Mucosa of rectum (tissue), 2 donors: ENCODE measurements around the gene SIT1.

ENCODE experiments used
- H3K27ac ChIP-seq, 2 donors: one replicate each; pipeline ENCODE4 v1.7.0; 2013; ENCODE audit warnings: inconsistent platforms in 2 of 2, low read depth in 2 of 2, low read length in 2 of 2
- H3K27me3 ChIP-seq, 2 donors: one replicate each; pipeline ENCODE4 v1.7.0; 2013; ENCODE audit warnings: low read length in 2 of 2; ENCODE audit not compliant: control insufficient read depth in 2 of 2, insufficient read depth in 2 of 2
- H3K36me3 ChIP-seq, 2 donors: one replicate each; pipeline ENCODE4 v1.7.0; 2013; ENCODE audit warnings: low read length in 2 of 2; ENCODE audit not compliant: control insufficient read depth in 2 of 2, insufficient read depth in 2 of 2
- H3K4me1 ChIP-seq, 2 donors: one replicate each; pipeline ENCODE4 v1.7.0; 2013; ENCODE audit warnings: low read length in 2 of 2, mild to moderate bottlenecking in 1 of 2; ENCODE audit not compliant: control insufficient read depth in 2 of 2, insufficient read depth in 2 of 2
- H3K4me3 ChIP-seq, 2 donors: one replicate each; pipeline ENCODE4 v1.7.0; 2013; ENCODE audit warnings: low read length in 2 of 2
- H3K9ac ChIP-seq, 2 donors: one replicate each; pipeline ENCODE4 v1.7.0; 2013; ENCODE audit warnings: low read length in 2 of 2, low read depth in 1 of 2, mild to moderate bottlenecking in 1 of 2
- H3K9me3 ChIP-seq, 2 donors: one replicate each; pipeline ENCODE4 v1.7.0; 2013; ENCODE audit warnings: low read length in 2 of 2; ENCODE audit not compliant: control insufficient read depth in 2 of 2
- donor health status: healthy.
- donor health status: Normal muscosa, but diverticular disease.

SIT1 gene

GRCh38 chr9:35609001-35609819, 41.5 kb downstream of the SIT1 start:
- no peaks in the 10 kb centered on the region for H3K27me3 ChIP-seq
- H3K4me3 ChIP-seq, result no peak overlapping the region
- H3K9me3 ChIP-seq, result no peaks in the 10 kb centered on the region
- peaks cover 9 to 24% of the 10 kb centered on the region in 2 donors for H3K36me3 ChIP-seq
- no peak overlapping the region for H3K27ac ChIP-seq
- H3K4me1 ChIP-seq, result peaks cover 13 to 17% of the 10 kb centered on the region in 2 donors
- no peak overlapping the region for H3K9ac ChIP-seq

DNA sequence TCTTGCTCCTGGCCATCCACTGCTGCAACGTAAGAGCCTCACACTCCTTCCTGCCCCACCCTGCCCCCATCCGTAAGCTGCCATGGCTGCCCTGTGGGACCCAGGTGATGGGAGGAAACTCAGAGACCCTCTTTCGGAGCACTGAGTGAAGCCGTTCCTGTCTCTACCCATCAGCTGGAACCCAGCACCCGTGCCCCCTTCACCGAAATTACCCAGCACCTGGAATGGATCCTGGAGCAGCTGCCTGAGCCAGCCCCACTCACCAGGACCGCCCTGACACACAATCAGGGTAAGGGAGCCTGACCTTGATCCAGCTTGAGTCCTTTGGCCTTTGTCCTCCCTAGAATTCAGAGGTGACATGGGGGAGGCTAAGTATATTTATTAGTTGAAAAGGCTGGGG, 42.5 kb downstream of the SIT1 start:
- Histone ChIP-seq H3K9me3 (no peaks in the 10 kb centered on the region), H3K9ac (no peak overlapping the region), H3K36me3 (peaks cover 9 to 24% of the 10 kb centered on the region in 2 donors), H3K27me3 (no peaks in the 10 kb centered on the region), H3K27ac (no peak overlapping the region), H3K4me3 (no peak overlapping the region), H3K4me1 (peaks cover 19 to 20% of the 10 kb centered on the region in 2 donors)

- H3K4me3 ChIP-seq, result no peak overlapping the region
- H3K27ac ChIP-seq, result no peak overlapping the region
- H3K36me3 ChIP-seq, result peaks cover 9 to 24% of the 10 kb centered on the region in 2 donors
- peaks cover 22 to 24% of the 10 kb centered on the region in 2 donors for H3K4me1 ChIP-seq
- H3K9me3 ChIP-seq, result no peaks in the 10 kb centered on the region
- H3K27me3 ChIP-seq, result no peaks in the 10 kb centered on the region
- no peak overlapping the region for H3K9ac ChIP-seq
These were observed 44.0 kb downstream of the SIT1 start for GRCh38 chr9:35606726-35607125.

- H3K36me3 ChIP-seq, result peaks cover 9 to 24% of the 10 kb centered on the region in 2 donors
- H3K9ac ChIP-seq, result peak overlapping the region; percentile 65 to 79
- H3K27me3 ChIP-seq, result no peaks in the 10 kb centered on the region
- no peaks in the 10 kb centered on the region for H3K9me3 ChIP-seq
- H3K4me1 ChIP-seq, result peaks cover 22 to 24% of the 10 kb centered on the region in 2 donors
- H3K27ac ChIP-seq, result peak overlapping the region in 1 of 2 donors; percentile 70
- peak overlapping the region; percentile 72 to 75 for H3K4me3 ChIP-seq
These were observed 44.6 kb downstream of the SIT1 start for GRCh38 chr9:35606138-35606504.

DNA sequence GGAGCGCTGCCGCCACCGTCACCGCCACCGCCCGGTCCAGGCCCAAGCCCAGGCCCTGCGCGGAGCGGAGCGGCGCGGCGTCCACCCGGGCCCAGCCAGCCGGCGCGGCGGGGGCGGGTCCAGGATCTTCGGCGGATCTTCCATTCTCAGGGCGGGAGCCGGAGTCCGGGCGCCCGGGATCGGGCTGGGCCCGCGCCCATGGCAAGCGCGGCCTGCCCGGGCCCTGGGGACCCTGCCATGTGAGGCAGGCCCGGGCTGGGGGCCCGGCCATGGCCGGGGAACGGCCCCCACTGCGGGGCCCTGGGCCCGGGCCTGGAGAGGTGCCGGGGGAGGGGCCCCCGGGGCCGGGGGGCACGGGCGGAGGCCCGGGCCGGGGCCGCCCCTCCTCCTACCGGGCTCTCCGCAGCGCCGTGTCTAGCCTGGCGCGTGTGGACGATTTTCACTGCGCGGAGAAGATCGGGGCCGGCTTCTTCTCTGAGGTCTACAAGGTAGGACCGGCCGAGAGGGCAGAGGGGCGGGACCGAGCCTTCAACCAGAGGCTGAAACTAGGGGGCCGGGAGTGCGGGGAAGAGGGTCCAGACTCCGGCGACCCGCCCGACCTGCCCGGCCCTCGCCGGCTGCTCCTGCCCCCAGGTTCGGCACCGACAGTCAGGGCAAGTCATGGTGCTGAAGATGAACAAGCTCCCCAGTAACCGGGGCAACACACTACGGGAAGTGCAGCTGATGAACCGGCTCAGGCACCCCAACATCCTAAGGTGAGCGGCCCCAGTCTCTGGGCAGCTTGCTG, 45.2 kb downstream of the SIT1 start:
- H3K9me3 ChIP-seq, result no peaks in the 10 kb centered on the region
- peak overlapping the region; percentile 72 to 75 for H3K4me3 ChIP-seq
- peak overlapping the region; percentile 65 to 79 for H3K9ac ChIP-seq
- peaks cover 22 to 24% of the 10 kb centered on the region in 2 donors for H3K4me1 ChIP-seq
- no peaks in the 10 kb centered on the region for H3K27me3 ChIP-seq
- peaks cover 9 to 24% of the 10 kb centered on the region in 2 donors for H3K36me3 ChIP-seq
- peak overlapping the region; percentile 54 to 70 for H3K27ac ChIP-seq

- Histone ChIP-seq H3K4me3 (peak within 1 kb of the TSS; percentile 94 to 97), H3K4me1 (peaks cover 22 to 24% of the 10 kb centered on the region in 2 donors), H3K9ac (peak within 1 kb of the TSS; percentile 79 to 95), H3K36me3 (peaks cover 9 to 20% of the 10 kb centered on the region in 2 donors), H3K27me3 (no peaks in the 10 kb centered on the region), H3K9me3 (no peaks in the 10 kb centered on the region), H3K27ac (peak within 1 kb of the TSS; percentile 93 to 97)
These were observed 46.0 kb downstream of the SIT1 start, which contains the start of gene TESK1 for GRCh38 chr9:35604578-35605350. TSS of gene TESK1 (plus strand) at chr9:35605262. CDS start at chr9:35605620, 358 bp downstream.

DNA sequence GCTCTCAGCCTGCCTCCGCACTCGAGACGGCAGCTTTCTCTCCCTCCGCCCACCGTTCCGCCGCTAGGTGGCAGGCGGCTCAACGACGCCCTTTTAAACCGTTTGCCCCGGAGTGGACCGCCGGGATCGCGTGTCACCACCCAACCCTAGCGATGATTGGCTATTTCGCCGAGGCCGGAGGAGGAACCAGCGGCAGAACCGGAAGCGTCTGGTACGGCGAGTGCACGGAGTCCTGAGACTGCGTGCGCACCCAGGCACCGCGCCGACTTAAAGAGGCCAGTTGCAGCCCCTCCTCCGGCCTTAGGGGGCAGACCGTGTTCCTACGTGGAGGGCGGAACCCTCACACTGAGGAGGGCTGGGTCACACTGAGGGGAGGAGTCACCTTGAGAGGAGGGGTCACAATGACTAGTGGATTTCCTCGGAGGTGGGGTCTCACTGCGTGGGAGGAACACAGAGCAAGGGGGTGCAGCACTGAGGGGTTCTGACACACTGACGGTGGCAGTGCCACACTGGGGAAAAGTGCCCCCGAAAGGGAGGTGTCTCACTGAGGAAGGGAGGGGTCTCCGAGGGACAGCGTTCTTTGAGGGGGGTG, 46.6 kb downstream of the SIT1 start:
- H3K9me3 ChIP-seq, result no peaks in the 10 kb centered on the region
- no peaks in the 10 kb centered on the region for H3K27me3 ChIP-seq
- H3K36me3 ChIP-seq, result peaks cover 9 to 16% of the 10 kb centered on the region in 2 donors
- peak overlapping the region; percentile 93 to 97 for H3K27ac ChIP-seq
- peak overlapping the region; percentile 94 to 97 for H3K4me3 ChIP-seq
- H3K4me1 ChIP-seq, result peaks cover 22 to 24% of the 10 kb centered on the region in 2 donors
- H3K9ac ChIP-seq, result peak overlapping the region; percentile 81 to 95

- Histone ChIP-seq H3K27ac (peak overlapping the region; percentile 84 to 92), H3K9ac (peak overlapping the region; percentile 81 to 92), H3K27me3 (no peaks in the 10 kb centered on the region), H3K9me3 (no peaks in the 10 kb centered on the region), H3K4me1 (peaks cover 22 to 24% of the 10 kb centered on the region in 2 donors), H3K36me3 (peaks cover 7 to 15% of the 10 kb centered on the region in 2 donors), H3K4me3 (peak overlapping the region; percentile 63 to 86)
These were observed 47.2 kb downstream of the SIT1 start for GRCh38 chr9:35603506-35603985.

- Histone ChIP-seq H3K9me3 (no peaks in the 10 kb centered on the region), H3K9ac (no peak overlapping the region), H3K27ac (no peak overlapping the region), H3K4me1 (peaks cover 9 to 13% of the 10 kb centered on the region in 2 donors), H3K4me3 (no peak overlapping the region), H3K27me3 (no peaks in the 10 kb centered on the region), H3K36me3 (no peaks in the 10 kb centered on the region)
These were observed 50.7 kb downstream of the SIT1 start for GRCh38 chr9:35599763-35600604.
